Muscle layer of duodenum (tissue), 2 donors: ENCODE measurements around the gene SRPK1.
"Not testable (repeated sequence)": the region's sequence is repeated elsewhere in the genome, so short reads cannot be mapped to it uniquely, and the experiment has no call there.

ENCODE experiments used
- H3K27ac ChIP-seq: one replicate; pipeline ENCODE4 v1.7.0; 2013; ENCODE audit warnings: mild to moderate bottlenecking, low read length
- H3K27me3 ChIP-seq: one replicate; pipeline ENCODE4 v1.7.0; 2013; ENCODE audit warnings: low read depth, mild to moderate bottlenecking, control low read depth, low read length
- H3K36me3 ChIP-seq, 2 donors: one replicate each; pipeline ENCODE4 v1.7.0; 2013; ENCODE audit warnings: low read length in 2 of 2, control low read depth in 1 of 2, mild to moderate bottlenecking in 1 of 2; ENCODE audit not compliant: insufficient read depth in 2 of 2, control insufficient read depth in 1 of 2
- H3K4me1 ChIP-seq, 2 donors: one replicate each; pipeline ENCODE4 v1.7.0; 2013; ENCODE audit warnings: low read length in 2 of 2, mild to moderate bottlenecking in 2 of 2, control low read depth in 1 of 2, moderate library complexity in 1 of 2; ENCODE audit not compliant: insufficient read depth in 2 of 2, control insufficient read depth in 1 of 2
- H3K4me3 ChIP-seq, 2 donors: one replicate each; pipeline ENCODE4 v1.7.0; 2013; ENCODE audit warnings: low read length in 2 of 2, low read depth in 1 of 2, mild to moderate bottlenecking in 1 of 2
- H3K9me3 ChIP-seq, 2 donors: one replicate each; pipeline ENCODE4 v1.7.0; 2013; ENCODE audit warnings: low read length in 2 of 2, control low read depth in 1 of 2, mild to moderate bottlenecking in 1 of 2; ENCODE audit not compliant: control insufficient read depth in 1 of 2
- donor health status: healthy.

Gene SRPK1

GRCh38 chr6:35948725-35949124 lies 27.8 kb upstream of the SRPK1 start:
- no peaks in the 10 kb centered on the region for H3K36me3 ChIP-seq
- no peaks in the 10 kb centered on the region for H3K27me3 ChIP-seq
- H3K4me1 ChIP-seq, result no peaks in the 10 kb centered on the region
- no peak overlapping the region for H3K4me3 ChIP-seq
- H3K9me3 ChIP-seq, result no peaks in the 10 kb centered on the region
- H3K27ac ChIP-seq, result no peak overlapping the region

- Histone ChIP-seq H3K27ac (no peak overlapping the region), H3K36me3 (no peaks in the 10 kb centered on the region), H3K27me3 (no peaks in the 10 kb centered on the region), H3K4me1 (no peaks in the 10 kb centered on the region), H3K9me3 (no peaks in the 10 kb centered on the region), H3K4me3 (no peak overlapping the region)
Observed at GRCh38 chr6:35945650-35946025, 24.7 kb upstream of the SRPK1 start.

GRCh38 chr6:35943390-35943789 lies 22.5 kb upstream of the SRPK1 start:
- Histone ChIP-seq H3K9me3 (no peaks in the 10 kb centered on the region), H3K27me3 (no peaks in the 10 kb centered on the region), H3K36me3 (no peaks in the 10 kb centered on the region), H3K27ac (no peak overlapping the region), H3K4me1 (no peaks in the 10 kb centered on the region), H3K4me3 (no peak overlapping the region)

- Histone ChIP-seq H3K27ac (no peak overlapping the region), H3K36me3 (no peaks in the 10 kb centered on the region), H3K4me1 (no peaks in the 10 kb centered on the region), H3K4me3 (no peak overlapping the region), H3K9me3 (no peaks in the 10 kb centered on the region), H3K27me3 (no peaks in the 10 kb centered on the region)
Observed at GRCh38 chr6:35942355-35942754, 21.5 kb upstream of the SRPK1 start.

GRCh38 chr6:35941170-35941569 lies 20.3 kb upstream of the SRPK1 start:
- not testable (repeated sequence) for H3K9me3 ChIP-seq, H3K27me3 ChIP-seq, H3K4me3 ChIP-seq, H3K4me1 ChIP-seq, H3K36me3 ChIP-seq, H3K27ac ChIP-seq

GRCh38 chr6:35940014-35940413 lies 19.1 kb upstream of the SRPK1 start:
- not testable (repeated sequence) for H3K9me3 ChIP-seq, H3K4me3 ChIP-seq, H3K27me3 ChIP-seq, H3K36me3 ChIP-seq, H3K27ac ChIP-seq, H3K4me1 ChIP-seq

GRCh38 chr6:35939259-35939658 lies 18.4 kb upstream of the SRPK1 start:
- H3K4me3 ChIP-seq, H3K36me3 ChIP-seq, H3K27ac ChIP-seq: not testable (repeated sequence)

GRCh38 chr6:35936681-35937359 lies 15.9 kb upstream of the SRPK1 start:
- Histone ChIP-seq H3K4me1 (no peaks in the 10 kb centered on the region), H3K27ac (no peak overlapping the region), H3K27me3 (no peaks in the 10 kb centered on the region), H3K36me3 (no peaks in the 10 kb centered on the region), H3K4me3 (no peak overlapping the region), H3K9me3 (no peaks in the 10 kb centered on the region)

More at GRCh38 chr6:35939259-35939658, 18.4 kb upstream of the SRPK1 start:
- not testable (repeated sequence) for H3K4me1 ChIP-seq, H3K9me3 ChIP-seq, H3K27me3 ChIP-seq

- H3K4me1 ChIP-seq, result no peaks in the 10 kb centered on the region
- H3K27me3 ChIP-seq, result no peaks in the 10 kb centered on the region
- H3K36me3 ChIP-seq, result no peaks in the 10 kb centered on the region
- no peak overlapping the region for H3K27ac ChIP-seq
- no peaks in the 10 kb centered on the region for H3K9me3 ChIP-seq
- H3K4me3 ChIP-seq, result no peak overlapping the region
Observed at GRCh38 chr6:35935469-35935868, 14.6 kb upstream of the SRPK1 start.

- no peaks in the 10 kb centered on the region for H3K4me1 ChIP-seq
- H3K36me3 ChIP-seq, result no peaks in the 10 kb centered on the region
- no peak overlapping the region for H3K4me3 ChIP-seq
- no peaks in the 10 kb centered on the region for H3K27me3 ChIP-seq
- no peak overlapping the region for H3K27ac ChIP-seq
- H3K9me3 ChIP-seq, result no peaks in the 10 kb centered on the region
Observed at GRCh38 chr6:35933844-35934243, 12.9 kb upstream of the SRPK1 start.

- not testable (repeated sequence) for H3K36me3 ChIP-seq, H3K4me1 ChIP-seq, H3K27ac ChIP-seq, H3K27me3 ChIP-seq, H3K4me3 ChIP-seq, H3K9me3 ChIP-seq
Observed at GRCh38 chr6:35931873-35932272, 11.0 kb upstream of the SRPK1 start.

GRCh38 chr6:35931120-35931561 lies 10.2 kb upstream of the SRPK1 start:
- H3K36me3 ChIP-seq, result no peaks in the 10 kb centered on the region
- no peaks in the 10 kb centered on the region for H3K27me3 ChIP-seq
- H3K27ac ChIP-seq, result no peak overlapping the region
- H3K9me3 ChIP-seq, result no peaks in the 10 kb centered on the region
- H3K4me3 ChIP-seq, result no peak overlapping the region
- H3K4me1 ChIP-seq, result no peaks in the 10 kb centered on the region
